ENCODE data around the gene NFIL3.
"Not testable (repeated sequence)": the region's sequence is repeated elsewhere in the genome, so short reads cannot be mapped to it uniquely, and the experiment has no call there.

Gene NFIL3

GRCh38 chr9:91393826-91394225 is 29.8 kb downstream of the NFIL3 start:
- no peak for DNase-seq

- DNase-seq, result no peak
These were observed 31.2 kb downstream of the NFIL3 start for GRCh38 chr9:91392435-91392834.

DNA sequence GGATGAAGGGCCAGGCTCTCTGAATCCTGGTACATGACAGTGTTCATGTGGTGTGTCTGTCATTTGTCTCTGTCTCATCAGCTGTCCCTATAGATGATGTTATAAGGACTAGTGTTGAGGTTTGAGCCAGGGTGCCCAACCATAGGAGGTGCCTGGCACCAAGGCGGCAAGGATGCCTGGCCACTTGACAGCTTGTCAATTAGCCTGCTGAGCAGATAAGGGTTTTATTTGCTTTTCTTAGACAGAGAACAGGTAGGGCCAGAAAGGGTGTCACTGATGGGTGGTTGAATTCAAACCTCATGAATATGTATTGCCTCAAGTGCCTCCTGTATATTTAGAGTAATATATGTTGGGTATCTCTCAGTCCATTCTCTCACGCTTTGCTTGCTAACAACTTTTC is 31.8 kb downstream of the NFIL3 start:
- no peak for DNase-seq

- DNase-seq, result no peak
These were observed 32.2 kb downstream of the NFIL3 start for GRCh38 chr9:91391412-91391811.

DNA sequence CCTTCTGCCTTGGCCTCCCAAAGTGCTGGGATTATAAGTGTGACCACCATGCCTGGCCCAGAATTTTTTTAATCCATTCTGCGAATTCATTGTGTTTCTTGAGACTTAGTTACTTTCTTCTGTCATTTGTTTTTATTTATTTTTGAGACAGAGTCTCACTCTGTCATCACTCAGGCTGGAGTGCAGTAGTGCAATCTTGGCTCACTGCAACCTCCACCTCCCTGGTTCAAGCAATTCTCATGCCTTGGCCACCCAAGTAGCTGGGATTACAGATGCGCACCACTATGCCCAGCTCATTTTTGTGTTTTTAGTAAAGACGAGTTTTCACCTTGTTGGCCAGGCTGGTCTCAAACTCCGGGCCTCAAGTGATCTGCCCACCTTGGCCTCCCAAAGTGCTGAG is 33.9 kb downstream of the NFIL3 start:
- DNase-seq, result not testable (repeated sequence)

GRCh38 chr9:91386765-91387164 is 36.9 kb downstream of the NFIL3 start:
- no peak for DNase-seq

GRCh38 chr9:91384954-91385353 is 38.7 kb downstream of the NFIL3 start:
- no peak for DNase-seq

DNA sequence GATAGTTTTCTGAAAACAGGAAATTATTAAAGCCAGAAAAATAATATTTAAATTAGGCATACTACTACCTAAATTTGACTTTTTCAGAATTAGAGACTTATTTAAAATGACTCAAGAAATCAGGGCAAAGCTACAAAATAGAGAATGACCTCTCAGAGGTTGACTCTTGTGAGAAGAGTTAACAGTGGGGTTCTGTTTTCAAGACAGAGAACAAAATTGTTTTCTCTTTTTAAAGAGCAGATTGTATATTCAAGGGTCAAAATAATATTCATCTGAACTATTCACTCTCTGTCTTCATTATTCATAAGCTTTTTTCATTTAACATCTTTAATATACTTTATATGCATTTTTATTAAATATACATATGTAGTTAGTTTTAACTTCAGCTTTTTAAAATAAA is 40.1 kb downstream of the NFIL3 start:
- no peak for DNase-seq

- no peak for DNase-seq
These were observed 41.3 kb downstream of the NFIL3 start for GRCh38 chr9:91382298-91382697.

DNA sequence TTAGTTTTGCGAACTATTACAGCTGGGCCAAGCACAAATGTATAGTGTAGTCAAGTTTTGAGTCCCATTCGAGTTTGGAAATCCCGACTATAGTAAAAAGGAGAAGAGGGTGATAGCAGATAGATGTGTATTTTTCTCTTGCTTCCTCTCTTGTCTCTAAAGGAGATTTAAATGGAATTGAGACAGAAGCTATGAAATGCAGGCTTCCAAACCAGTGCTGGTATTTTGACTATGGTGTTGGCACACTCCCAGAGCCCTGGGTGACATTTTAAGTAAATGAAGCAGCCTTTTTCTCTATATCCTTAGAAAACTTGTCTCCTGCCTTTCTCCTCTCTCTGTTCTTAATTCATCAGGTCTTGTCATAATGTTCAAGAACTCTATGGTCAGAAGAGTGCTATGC is 44.2 kb downstream of the NFIL3 start:
- DNase-seq, result no peak

- DNase-seq, result no peak
These were observed 44.9 kb downstream of the NFIL3 start for GRCh38 chr9:91378695-91379127.

DNA sequence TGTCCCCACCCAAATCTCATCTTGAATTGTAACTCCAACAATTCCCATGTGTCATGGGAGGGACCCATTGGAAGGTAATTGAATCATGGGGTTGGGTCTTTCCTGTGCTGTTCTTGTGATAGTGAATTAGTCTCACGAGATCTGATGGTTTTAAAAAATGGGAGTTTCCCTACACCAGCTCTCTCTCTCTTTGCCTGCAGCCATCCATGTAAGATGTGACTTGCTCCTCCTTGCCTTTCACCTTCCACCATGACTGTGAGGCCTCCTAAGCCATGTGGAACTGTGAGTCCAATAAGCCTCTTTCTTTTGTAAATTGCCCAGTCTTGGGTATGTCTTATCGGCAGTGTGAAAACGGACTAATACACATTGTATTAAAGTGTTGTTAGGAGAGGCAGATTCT is 45.6 kb downstream of the NFIL3 start:
- DNase-seq, result not testable (repeated sequence)

GRCh38 chr9:91376239-91376638 is 47.4 kb downstream of the NFIL3 start:
- no peak for DNase-seq

DNA sequence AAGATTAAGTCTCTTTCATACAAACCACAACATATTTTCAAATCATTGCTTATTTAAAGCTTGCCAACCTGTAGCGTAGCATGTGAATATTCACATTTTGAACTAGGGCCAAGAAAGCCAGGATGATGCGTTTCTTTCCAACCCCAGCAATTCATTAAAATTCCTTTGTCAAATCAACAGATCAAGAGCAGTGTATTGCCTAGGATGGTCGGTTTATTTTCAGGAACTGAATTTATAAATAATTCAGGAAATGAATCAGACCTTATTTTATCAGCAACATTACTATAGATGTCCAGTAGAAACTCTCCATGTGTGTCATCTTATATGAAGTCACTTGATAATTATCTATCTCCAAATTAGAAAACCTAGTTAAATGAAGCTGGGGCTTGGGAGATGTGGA is 48.7 kb downstream of the NFIL3 start:
- no peak for DNase-seq

DNA sequence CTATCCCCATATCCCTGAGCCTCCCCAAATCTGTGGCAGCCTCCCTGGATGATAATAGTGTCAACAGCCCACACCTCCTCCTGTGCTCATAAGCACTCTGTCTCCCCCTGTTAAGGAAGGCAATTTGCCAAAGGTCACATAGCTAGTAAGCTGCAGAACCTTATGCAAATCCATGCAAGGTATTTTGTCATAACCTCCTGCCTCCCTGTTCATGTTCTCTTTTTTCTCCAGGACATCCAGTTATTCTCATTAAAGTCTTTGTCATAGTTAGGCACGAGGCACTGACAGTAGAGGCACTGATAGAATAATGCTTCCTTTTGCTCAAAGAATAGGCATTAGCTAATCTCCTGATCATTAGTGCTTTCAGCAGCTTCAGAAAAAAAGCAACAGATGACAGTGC is 51.7 kb downstream of the NFIL3 start:
- DNase-seq, result no peak

DNA sequence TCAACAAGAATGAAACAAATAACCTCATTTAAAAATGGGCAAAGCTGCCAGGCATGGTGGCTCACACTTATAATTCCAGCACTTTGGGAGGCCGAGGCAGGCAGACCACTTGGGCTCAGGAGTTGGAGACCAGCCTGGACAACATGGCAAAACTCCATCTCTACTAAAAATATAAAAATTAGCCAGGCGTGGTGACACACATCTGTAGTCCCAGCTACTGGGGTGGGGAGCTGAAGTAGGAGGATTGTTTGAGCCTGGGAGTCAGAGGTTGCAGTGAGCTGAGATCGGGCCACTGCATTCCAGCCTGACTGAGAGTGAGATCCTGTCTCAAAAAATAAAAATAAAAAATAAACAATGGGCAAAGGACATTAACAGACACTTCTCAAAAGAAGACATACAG is 53.6 kb downstream of the NFIL3 start:
- not testable (repeated sequence) for DNase-seq

- DNase-seq, result no peak
These were observed 58.9 kb downstream of the NFIL3 start for GRCh38 chr9:91364702-91365101.

DNA sequence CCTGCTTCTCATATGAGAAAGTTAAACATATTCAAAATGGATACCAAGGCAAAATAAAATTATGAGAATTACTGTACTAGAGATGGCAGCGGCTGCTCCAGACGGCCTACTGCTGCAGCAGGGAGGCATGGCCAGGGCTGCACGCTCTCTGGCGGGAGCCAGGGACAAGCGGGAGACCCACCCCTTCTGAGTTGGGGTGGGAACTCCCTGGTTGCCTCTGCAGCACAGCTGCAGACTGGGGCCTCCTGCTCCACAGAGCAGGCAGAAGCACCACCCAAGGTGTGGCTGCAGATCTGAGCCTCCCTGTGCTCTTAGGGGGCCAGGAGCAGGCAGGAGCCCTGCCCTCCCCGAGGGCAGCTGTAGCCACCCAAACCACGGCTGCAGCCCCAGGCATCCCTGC is 59.6 kb downstream of the NFIL3 start:
- no peak for DNase-seq

DNA sequence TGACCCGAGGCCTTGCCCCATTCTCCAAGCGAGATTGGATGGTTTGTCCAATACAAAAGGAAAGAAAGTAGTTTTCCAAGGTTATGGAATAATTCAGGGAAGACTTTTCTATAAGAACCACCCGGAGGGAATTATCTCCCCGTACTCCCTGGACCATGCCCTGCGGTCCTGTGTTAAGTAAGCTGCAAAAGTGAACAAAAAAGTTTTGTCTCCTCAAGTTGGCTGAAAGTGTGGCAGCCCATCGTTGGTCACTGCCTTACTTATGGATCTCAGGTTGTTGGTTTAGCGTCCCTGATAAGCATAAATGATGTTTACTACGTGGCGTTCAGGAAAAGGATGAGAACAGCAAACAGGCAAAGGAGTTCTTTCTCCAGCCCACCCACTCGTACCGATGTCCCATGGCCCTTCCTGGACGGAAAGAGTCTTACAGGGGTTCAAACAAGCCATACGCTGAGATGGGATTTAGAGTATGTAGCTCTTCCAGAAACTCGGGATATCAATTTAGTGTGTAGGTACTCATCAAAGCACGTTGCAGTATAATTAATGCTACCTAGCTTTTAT is 61.5 kb downstream of the NFIL3 start:
- no peak for DNase-seq

DNA sequence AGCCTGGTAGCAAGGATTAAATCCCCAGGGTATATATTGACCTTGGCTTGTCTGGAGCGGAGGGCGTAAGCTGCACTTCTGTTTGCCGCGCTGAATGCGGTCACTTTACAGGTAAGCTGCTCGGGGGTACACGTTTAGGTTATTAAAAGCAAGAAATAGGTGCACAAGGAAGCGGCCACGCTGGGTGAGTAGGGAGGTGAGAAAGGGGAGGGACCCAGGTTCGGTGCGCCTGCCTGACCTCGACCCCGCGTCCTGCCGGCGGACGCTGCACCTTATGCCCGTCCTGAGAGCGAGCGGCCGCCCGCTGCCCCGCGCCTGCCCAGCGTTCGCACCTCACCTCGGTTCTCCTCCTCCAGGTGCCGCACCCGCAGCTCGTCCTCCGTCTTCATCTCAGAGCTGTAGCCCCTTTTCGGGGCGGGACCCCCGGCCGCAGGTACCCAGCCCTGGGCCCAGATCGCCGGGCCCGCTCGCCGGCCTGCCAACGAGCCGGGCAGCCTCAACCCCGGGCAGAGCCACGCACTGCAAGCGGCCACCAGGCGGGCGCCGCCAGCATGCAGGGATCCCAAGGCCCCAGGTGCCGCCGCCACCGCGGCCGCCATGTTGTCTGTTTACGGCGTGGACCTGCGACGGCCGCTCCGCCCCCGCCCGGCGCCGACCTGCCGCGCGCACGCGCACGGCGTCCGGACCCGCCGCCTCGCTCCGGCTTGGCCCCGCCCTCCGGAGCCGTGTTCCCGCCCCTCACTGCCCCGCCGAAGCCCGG is 62.2 kb downstream of the NFIL3 start, which contains the start of gene AUH:
AUH (minus strand) TSS at position 628 of the 760 bp plus-strand sequence; CDS start at position 599, 29 bp downstream.
- peak; percentile 76 for DNase-seq

DNA sequence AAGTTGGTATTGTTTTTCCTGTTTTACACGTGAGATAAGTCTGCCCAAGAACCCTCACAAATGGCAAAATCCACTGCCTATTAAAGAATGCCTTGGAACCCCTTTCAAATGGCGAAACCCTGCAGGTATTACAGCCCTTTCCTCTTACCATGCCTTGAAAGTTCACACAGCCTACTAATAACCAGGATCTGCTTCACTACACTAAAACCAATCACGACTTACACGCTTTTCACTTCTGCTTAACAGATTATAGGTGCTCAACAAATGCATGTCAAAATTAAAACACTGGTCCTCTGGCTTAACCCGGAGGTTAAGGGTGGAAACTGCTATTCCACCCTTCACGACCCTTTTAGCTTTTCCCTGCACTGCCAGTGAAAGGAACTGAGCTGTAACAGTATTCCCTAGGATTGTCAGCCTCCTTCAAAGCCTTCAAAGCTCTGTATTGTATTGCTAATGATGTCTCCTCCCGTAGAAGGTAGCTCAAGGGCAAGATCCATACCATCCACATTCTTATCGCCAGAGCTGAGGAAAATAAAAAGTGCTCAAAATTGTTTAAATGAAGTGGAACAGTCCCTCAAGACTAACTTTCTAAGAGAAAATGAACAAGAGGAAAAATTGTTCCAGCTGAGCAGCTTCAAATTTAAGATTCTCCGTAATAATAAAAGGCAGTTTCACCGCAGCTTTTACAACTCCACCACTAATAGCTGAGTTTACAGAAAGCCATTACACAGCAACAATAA is 62.9 kb downstream of the NFIL3 start:
- no peak for DNase-seq

- no peak for DNase-seq
These were observed 63.7 kb downstream of the NFIL3 start for GRCh38 chr9:91359734-91360470.

DNA sequence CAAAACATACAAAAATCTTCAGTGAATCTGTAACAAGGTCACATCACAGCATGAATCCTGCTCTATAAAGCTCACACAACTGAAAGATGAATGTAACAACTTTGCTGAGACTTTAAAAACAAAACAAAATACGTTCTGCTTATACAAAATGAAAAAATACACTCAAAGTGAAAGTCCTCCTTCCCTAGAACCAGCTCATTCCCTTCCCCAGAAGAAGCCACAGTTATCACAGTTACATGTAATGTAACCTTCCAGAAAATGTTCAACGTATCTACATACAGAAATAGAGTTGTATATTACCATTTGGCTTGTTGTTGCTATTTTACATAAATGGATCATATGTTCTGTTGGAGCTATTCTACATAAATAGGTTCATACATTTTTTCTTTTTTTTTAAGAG is 64.5 kb downstream of the NFIL3 start:
- DNase-seq, result no peak
